Activated CD4-positive, alpha-beta memory T cell treated with anti-CD3 and anti-CD28 coated beads, Interleukin-2, amount 10 ng/mL, durations not matched to agents 7 days and 5 days (primary cell): ENCODE measurements around the gene GPR35. TPM values are rescaled to one million over a fixed set of nuclear protein-coding genes. Genes with fewer than 3 reads are reported as not detected.

Experiments used
- CTCF ChIA-PET: fragments of 350-600 bp; sonication (Branson Sonifier 250); formaldehyde crosslinking; loops from one replicate; lab custom pipeline; 2021; ENCODE audit warnings: antibody characterized with exemption, inconsistent platforms; lab: Charles Lee
- POLR2A ChIA-PET: fragments of 350-600 bp; sonication (Branson Sonifier 250); formaldehyde crosslinking; loops from one replicate; lab custom pipeline; 2021; ENCODE audit warnings: antibody characterized with exemption; lab: Charles Lee
- DNase-seq: peaks from one replicate; pipeline ENCODE4 v3.0.0-alpha.2; 2020
- H3K27ac Mint-ChIP-seq: one replicate; pipeline ENCODE4 v1.8.0; 2021; ENCODE audit warnings: mild to moderate bottlenecking, mixed read lengths
- H3K27me3 Mint-ChIP-seq: one replicate; pipeline ENCODE4 v1.8.0; 2021; ENCODE audit warnings: mixed read lengths
- H3K36me3 Mint-ChIP-seq: one replicate; pipeline ENCODE4 v1.8.0; 2021; ENCODE audit warnings: low read depth, mixed read lengths
- H3K4me1 Mint-ChIP-seq: one replicate; pipeline ENCODE4 v1.8.0; 2021; ENCODE audit warnings: mixed read lengths
- H3K4me3 Mint-ChIP-seq: one replicate; pipeline ENCODE4 v1.8.0; 2021; ENCODE audit warnings: mild to moderate bottlenecking, mixed read lengths
- H3K9me3 Mint-ChIP-seq: one replicate; pipeline ENCODE4 v1.8.0; 2021; ENCODE audit warnings: mixed read lengths
- total RNA-seq, 2 experiments: library from RNA; stranded (reverse); gene quantifications; one replicate each; pipeline ENCODE4 v1.2.3, GENCODE V29; 2021

Gene GPR35
- total RNA-seq, 2 experiments from 2014 or later, result 5.2 to 5.7 TPM

GRCh38 chr2:240640939-240641338 lies 15.7 kb downstream of the GPR35 start:
- Mint-ChIP-seq H3K4me3 (no peak overlapping the region), H3K27me3 (peaks cover 5% of the 10 kb centered on the region), H3K9me3 (peaks cover 3% of the 10 kb centered on the region), H3K27ac (no peak overlapping the region), H3K4me1 (peaks cover under 1% of the 10 kb centered on the region), H3K36me3 (no peaks in the 10 kb centered on the region)
- CTCF ChIA-PET, result no interaction called here
- DNase-seq, result peak; percentile 14
- POLR2A ChIA-PET, result no interaction called here

GRCh38 chr2:240642061-240642805 lies 17.0 kb downstream of the GPR35 start:
- H3K27me3 Mint-ChIP-seq, result peaks cover 5% of the 10 kb centered on the region
- H3K4me3 Mint-ChIP-seq, result no peak overlapping the region
- no peaks in the 10 kb centered on the region for H3K36me3 Mint-ChIP-seq
- ChIA-PET POLR2A (no interaction called here), CTCF (no interaction called here)
- H3K9me3 Mint-ChIP-seq, result peaks cover 3% of the 10 kb centered on the region
- H3K4me1 Mint-ChIP-seq, result peaks cover 5% of the 10 kb centered on the region
- DNase-seq, result peak; percentile 5
- no peak overlapping the region for H3K27ac Mint-ChIP-seq

- peaks cover 3% of the 10 kb centered on the region for H3K9me3 Mint-ChIP-seq
- no peaks in the 10 kb centered on the region for H3K36me3 Mint-ChIP-seq
- H3K27ac Mint-ChIP-seq, result no peak overlapping the region
- CTCF ChIA-PET, result no interaction called here
- peaks cover 10% of the 10 kb centered on the region for H3K27me3 Mint-ChIP-seq
- H3K4me3 Mint-ChIP-seq, result no peak overlapping the region
- H3K4me1 Mint-ChIP-seq, result peaks cover 5% of the 10 kb centered on the region
- POLR2A ChIA-PET, result no interaction called here
- DNase-seq, result peak; percentile 2
These were observed 17.5 kb downstream of the GPR35 start for GRCh38 chr2:240642806-240643092.

GRCh38 chr2:240643093-240643810 lies 18.0 kb downstream of the GPR35 start:
- DNase-seq, result peak; percentile 9
- CTCF ChIA-PET, result no interaction called here
- POLR2A ChIA-PET, result no interaction called here
- Mint-ChIP-seq H3K27me3 (peaks cover 11% of the 10 kb centered on the region), H3K4me1 (peaks cover 5% of the 10 kb centered on the region), H3K27ac (no peak overlapping the region), H3K9me3 (peaks cover 3% of the 10 kb centered on the region), H3K36me3 (no peaks in the 10 kb centered on the region), H3K4me3 (no peak overlapping the region)

- Mint-ChIP-seq H3K36me3 (no peaks in the 10 kb centered on the region), H3K9me3 (peaks cover 2% of the 10 kb centered on the region), H3K4me3 (no peak overlapping the region), H3K27ac (no peak overlapping the region), H3K27me3 (peaks cover 15% of the 10 kb centered on the region), H3K4me1 (peaks cover 5% of the 10 kb centered on the region)
- ChIA-PET POLR2A (no interaction called here), CTCF (no interaction called here)
- peak; percentile 9 for DNase-seq
These were observed 18.5 kb downstream of the GPR35 start for GRCh38 chr2:240643811-240644150.

GRCh38 chr2:240644171-240644651 lies 18.9 kb downstream of the GPR35 start:
- ChIA-PET CTCF (no interaction called here), POLR2A (no interaction called here)
- Mint-ChIP-seq H3K4me3 (no peak overlapping the region), H3K27ac (no peak overlapping the region), H3K4me1 (peaks cover 5% of the 10 kb centered on the region), H3K27me3 (peaks cover 18% of the 10 kb centered on the region), H3K9me3 (no peaks in the 10 kb centered on the region), H3K36me3 (no peaks in the 10 kb centered on the region)
- DNase-seq, result peak; percentile 7

GRCh38 chr2:240644859-240645301 lies 19.6 kb downstream of the GPR35 start:
- H3K27ac Mint-ChIP-seq, result no peak overlapping the region
- CTCF ChIA-PET, result no interaction called here
- H3K4me3 Mint-ChIP-seq, result no peak overlapping the region
- DNase-seq, result peak; percentile 14
- H3K36me3 Mint-ChIP-seq, result no peaks in the 10 kb centered on the region
- peaks cover 5% of the 10 kb centered on the region for H3K4me1 Mint-ChIP-seq
- H3K27me3 Mint-ChIP-seq, result peaks cover 22% of the 10 kb centered on the region
- POLR2A ChIA-PET, result interaction anchor here (1.0 kb wide), 1 partner anchor 16 kb away, joined by 3 read pairs; no protein-coding TSS in a partner anchor
- H3K9me3 Mint-ChIP-seq, result no peaks in the 10 kb centered on the region

GRCh38 chr2:240645346-240645745 lies 20.1 kb downstream of the GPR35 start:
- CTCF ChIA-PET, result no interaction called here
- POLR2A ChIA-PET, result interaction anchor here (1.0 kb wide), 1 partner anchor 16 kb away, joined by 3 read pairs; no protein-coding TSS in a partner anchor
- Mint-ChIP-seq H3K4me1 (peaks cover 5% of the 10 kb centered on the region), H3K9me3 (no peaks in the 10 kb centered on the region), H3K36me3 (no peaks in the 10 kb centered on the region), H3K27me3 (peaks cover 25% of the 10 kb centered on the region), H3K4me3 (no peak overlapping the region), H3K27ac (no peak overlapping the region)
- peak; percentile 12 for DNase-seq

GRCh38 chr2:240645801-240646175 lies 20.5 kb downstream of the GPR35 start:
- ChIA-PET CTCF (no interaction called here), POLR2A (interaction anchor here (1.0 kb wide), 1 partner anchor 17 kb away, joined by 3 read pairs; no protein-coding TSS in a partner anchor)
- Mint-ChIP-seq H3K9me3 (no peaks in the 10 kb centered on the region), H3K36me3 (no peaks in the 10 kb centered on the region), H3K4me1 (peaks cover 5% of the 10 kb centered on the region), H3K27ac (no peak overlapping the region), H3K4me3 (no peak overlapping the region), H3K27me3 (peaks cover 26% of the 10 kb centered on the region)
- peak; percentile 9 for DNase-seq

GRCh38 chr2:240646176-240646899 lies 21.1 kb downstream of the GPR35 start:
- H3K4me3 Mint-ChIP-seq, result no peak overlapping the region
- H3K36me3 Mint-ChIP-seq, result no peaks in the 10 kb centered on the region
- peaks cover 5% of the 10 kb centered on the region for H3K4me1 Mint-ChIP-seq
- CTCF ChIA-PET, result no interaction called here
- no peaks in the 10 kb centered on the region for H3K9me3 Mint-ChIP-seq
- H3K27me3 Mint-ChIP-seq, result peaks cover 30% of the 10 kb centered on the region
- H3K27ac Mint-ChIP-seq, result no peak overlapping the region
- DNase-seq, result peak; percentile 36
- POLR2A ChIA-PET, result no interaction called here

GRCh38 chr2:240646900-240647502 lies 21.7 kb downstream of the GPR35 start:
- Mint-ChIP-seq H3K4me1 (peaks cover 5% of the 10 kb centered on the region), H3K4me3 (no peak overlapping the region), H3K9me3 (no peaks in the 10 kb centered on the region), H3K27me3 (peaks cover 35% of the 10 kb centered on the region), H3K27ac (no peak overlapping the region), H3K36me3 (no peaks in the 10 kb centered on the region)
- POLR2A ChIA-PET, result interaction anchor here (0.7 kb wide), 1 partner anchor 36 kb away, joined by 3 read pairs; no protein-coding TSS in a partner anchor
- DNase-seq, result peak; percentile 9
- CTCF ChIA-PET, result no interaction called here

GRCh38 chr2:240647503-240648154 lies 22.3 kb downstream of the GPR35 start:
- peak; percentile 5 for DNase-seq
- Mint-ChIP-seq H3K4me3 (no peak overlapping the region), H3K4me1 (peaks cover 5% of the 10 kb centered on the region), H3K27me3 (peaks cover 38% of the 10 kb centered on the region), H3K9me3 (no peaks in the 10 kb centered on the region), H3K27ac (no peak overlapping the region), H3K36me3 (no peaks in the 10 kb centered on the region)
- CTCF ChIA-PET, result no interaction called here
- POLR2A ChIA-PET, result interaction anchor here (0.7 kb wide), 1 partner anchor 37 kb away, joined by 3 read pairs; no protein-coding TSS in a partner anchor
